Cardiac fibroblast (primary cell): ENCODE measurements around the gene TMEM260.
A peak's percentile ranks its signal among the peaks of the same experiment; 100 is the strongest.
"Not testable (repeated sequence)": the region's sequence is repeated elsewhere in the genome, so short reads cannot be mapped to it uniquely, and the experiment has no call there.

Source experiments
- DNase-seq, 2 donors: peaks; one replicate each; pipeline versions ENCODE4 v3.0.0 to v3.0.0-alpha.2; 2010; ENCODE audit warnings: low read depth in 2 of 2
- H3K4me3 ChIP-seq, 2 donors: replicated peaks in 1 of 2; 1 replicate in 1 of 2; 2 replicates in 1 of 2; pipeline ENCODE4 v1.5.1; 2011; ENCODE audit warnings: low read depth in 2 of 2, low read length in 2 of 2, mild to moderate bottlenecking in 2 of 2, moderate library complexity in 1 of 2
- CTCF ChIP-seq: IDR thresholded peaks from one replicate; pipeline ENCODE4 v1.5.1; 2011; ENCODE audit warnings: low read depth, mild to moderate bottlenecking, low read length, inconsistent platforms

Gene TMEM260

GRCh38 chr14:56661478-56661877, 81.9 kb downstream of the TMEM260 start:
- no peak for TF ChIP-seq CTCF
- H3K4me3 ChIP-seq = no peak overlapping the region
- DNase-seq = no peak

- H3K4me3 ChIP-seq = no peak overlapping the region
- no peak for DNase-seq
- no peak for TF ChIP-seq CTCF
These were observed 85.3 kb downstream of the TMEM260 start for GRCh38 chr14:56664811-56665421.

GRCh38 chr14:56666294-56666693, 86.7 kb downstream of the TMEM260 start:
- no peak for DNase-seq

GRCh38 chr14:56666716-56667115, 87.1 kb downstream of the TMEM260 start:
- no peak for TF ChIP-seq CTCF
- no peak overlapping the region for H3K4me3 ChIP-seq
- DNase-seq = peak; percentile 33 to 67

More at GRCh38 chr14:56666294-56666693, 86.7 kb downstream of the TMEM260 start:
- TF ChIP-seq CTCF = no peak
- H3K4me3 ChIP-seq = no peak overlapping the region

GRCh38 chr14:56667290-56667689, 87.7 kb downstream of the TMEM260 start:
- H3K4me3 ChIP-seq, DNase-seq: not testable (repeated sequence)

GRCh38 chr14:56676042-56676441, 96.4 kb downstream of the TMEM260 start:
- TF ChIP-seq CTCF = no peak
- DNase-seq = no peak
- no peak overlapping the region for H3K4me3 ChIP-seq

GRCh38 chr14:56678838-56679237, 99.2 kb downstream of the TMEM260 start:
- no peak overlapping the region for H3K4me3 ChIP-seq
- TF ChIP-seq CTCF = no peak
- no peak for DNase-seq
